T follicular helper cell (primary cell): ENCODE measurements around the gene HPSE2.
"Not testable (repeated sequence)": the region's sequence is repeated elsewhere in the genome, so short reads cannot be mapped to it uniquely, and the experiment has no call there.

Source experiments
- DNase-seq: peaks from one replicate; pipeline ENCODE4 v3.0.0-alpha.2; 2020; ENCODE audit warnings: low read depth

Gene HPSE2

GRCh38 chr10:98563811-98564210 lies 671.8 kb downstream of the HPSE2 start:
- DNase-seq, result no peak

DNA sequence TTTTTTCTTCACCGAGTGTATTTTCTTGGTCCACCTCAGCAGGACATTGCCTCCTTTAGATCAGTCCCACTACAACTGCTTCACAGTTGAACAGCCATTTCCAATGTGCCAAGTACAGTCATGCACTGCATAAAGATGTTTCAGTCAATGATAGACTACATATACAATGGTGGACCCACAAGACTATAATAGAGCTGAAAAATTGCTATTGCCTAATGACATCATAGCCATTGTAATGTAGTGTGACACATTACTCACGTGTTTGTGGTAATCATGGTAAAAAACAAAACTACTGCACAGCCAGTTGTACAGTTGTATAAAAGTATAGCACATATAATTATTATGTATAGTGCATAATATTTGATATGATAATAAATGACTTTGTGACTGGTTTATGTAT lies 675.1 kb downstream of the HPSE2 start:
- no peak for DNase-seq

DNA sequence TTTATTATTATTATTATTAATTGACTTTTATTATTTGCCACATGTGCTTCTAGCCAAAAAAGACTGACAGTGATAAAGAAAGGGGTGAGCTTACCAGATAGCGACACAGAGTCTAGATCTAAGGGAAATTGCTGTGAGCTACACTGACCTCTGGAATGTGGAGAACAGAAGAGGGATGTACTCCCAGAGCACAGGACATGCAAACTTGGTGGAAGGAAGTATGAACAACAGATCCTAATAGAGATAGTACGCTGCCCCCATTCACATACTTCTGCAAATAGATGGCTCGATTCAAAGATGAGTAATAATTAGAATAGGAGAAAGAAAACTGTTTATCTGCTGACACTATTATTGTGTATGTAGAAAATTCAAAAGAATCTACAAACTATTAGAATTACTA lies 679.6 kb downstream of the HPSE2 start:
- DNase-seq, result no peak

DNA sequence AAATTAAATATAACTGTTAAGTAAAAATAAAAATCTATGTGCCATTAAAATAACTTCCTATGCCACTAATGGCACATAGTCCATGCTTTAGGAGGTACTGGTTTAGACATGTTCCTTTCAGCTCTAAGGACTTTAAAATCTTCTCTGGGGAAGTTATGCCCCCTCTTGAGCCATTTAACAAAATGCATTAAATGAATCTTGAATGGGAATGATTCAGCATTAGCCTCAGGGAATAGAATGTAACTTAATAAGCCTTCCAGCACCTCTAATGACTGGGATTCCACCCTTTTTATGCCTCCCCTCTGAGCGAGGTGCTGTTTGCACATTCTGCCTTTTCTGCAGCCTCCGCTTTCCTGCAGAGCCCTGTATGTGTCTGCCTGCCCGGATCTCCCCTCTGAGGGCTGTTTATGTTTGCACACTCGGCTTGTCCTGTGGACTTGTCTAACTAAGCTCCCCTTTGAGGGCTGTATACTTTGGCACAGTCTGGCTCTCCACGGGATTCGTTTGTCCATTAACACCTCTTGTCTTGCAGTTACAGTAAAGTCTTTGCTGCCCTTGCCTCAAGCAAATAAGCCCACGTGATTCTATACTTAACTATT lies 680.5 kb downstream of the HPSE2 start:
- DNase-seq, result no peak

DNA sequence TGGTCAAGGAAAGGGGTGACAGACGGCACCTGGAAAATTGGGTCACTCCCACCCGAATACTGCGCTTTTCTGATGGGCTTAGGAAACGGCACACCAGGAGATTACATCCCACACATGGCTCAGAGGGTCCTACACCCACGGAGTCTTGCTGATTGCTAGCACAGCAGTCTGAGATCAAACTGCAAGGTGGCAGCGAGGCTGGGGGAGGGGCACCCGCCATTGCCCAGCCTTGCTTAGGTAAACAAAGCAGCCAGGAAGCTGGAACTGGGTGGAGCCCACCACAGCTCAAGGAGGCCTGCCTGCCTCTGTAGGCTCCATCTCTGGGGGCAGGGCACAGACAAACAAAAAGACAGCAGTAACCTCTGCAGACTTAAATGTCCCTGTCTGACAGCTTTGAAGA lies 694.1 kb downstream of the HPSE2 start:
- DNase-seq, result not testable (repeated sequence)

DNA sequence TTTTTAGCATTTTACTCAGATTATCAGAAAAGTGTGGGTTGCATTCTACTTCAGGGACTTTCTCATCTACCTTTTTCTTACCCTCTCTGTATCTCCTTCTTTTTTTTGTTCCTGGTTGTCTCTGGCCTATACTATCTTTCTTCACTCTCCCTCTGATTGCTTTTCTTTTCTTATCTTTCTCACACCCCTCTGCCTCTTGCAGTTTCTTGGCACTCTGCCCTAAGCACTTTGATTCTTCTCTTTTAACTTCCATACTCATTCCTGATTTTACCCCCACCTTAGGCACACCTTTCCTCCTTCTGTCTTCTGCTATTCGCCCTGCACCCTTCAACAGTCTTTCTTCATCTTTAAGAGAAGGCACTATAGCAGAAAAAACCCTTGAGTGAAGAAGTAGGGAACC lies 696.1 kb downstream of the HPSE2 start:
- DNase-seq, result no peak

DNA sequence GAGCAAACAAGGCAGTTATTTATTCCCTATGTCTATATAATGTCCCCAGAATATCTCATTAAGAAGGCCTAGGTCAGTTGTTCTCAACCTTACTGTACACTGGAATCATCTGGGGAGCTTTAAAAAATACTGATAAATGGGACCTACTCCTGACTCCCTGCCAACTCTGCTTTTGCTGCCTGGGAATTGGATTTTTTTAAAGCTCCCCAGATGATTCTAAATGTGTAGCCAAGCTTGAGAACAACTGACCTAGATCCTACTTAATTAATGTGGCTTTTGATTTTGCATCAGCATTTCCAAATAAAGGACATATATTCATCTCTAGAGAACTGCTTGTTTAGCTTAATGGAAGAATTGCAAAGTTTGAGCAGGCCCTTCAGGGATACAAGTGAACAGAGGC lies 697.2 kb downstream of the HPSE2 start:
- no peak for DNase-seq

DNA sequence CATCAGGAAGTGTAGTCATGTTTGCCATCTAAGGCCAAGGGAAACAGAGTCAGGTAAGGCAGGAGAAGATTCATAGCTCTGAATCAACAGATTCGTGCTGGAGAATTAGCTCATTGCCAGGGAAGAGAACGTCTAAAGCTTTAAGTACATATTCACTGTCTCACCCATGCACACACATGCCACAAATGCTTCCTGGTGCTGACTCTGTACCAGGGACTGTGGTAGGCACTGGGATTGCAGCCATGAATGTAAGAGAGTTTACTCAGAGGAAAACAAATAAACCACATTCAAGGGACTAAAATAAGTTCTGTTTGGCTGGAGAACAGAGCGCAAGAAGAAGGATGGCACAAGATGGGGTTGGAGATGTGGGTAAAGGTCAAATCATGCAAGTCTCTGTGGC lies 699.1 kb downstream of the HPSE2 start:
- DNase-seq, result no peak

DNA sequence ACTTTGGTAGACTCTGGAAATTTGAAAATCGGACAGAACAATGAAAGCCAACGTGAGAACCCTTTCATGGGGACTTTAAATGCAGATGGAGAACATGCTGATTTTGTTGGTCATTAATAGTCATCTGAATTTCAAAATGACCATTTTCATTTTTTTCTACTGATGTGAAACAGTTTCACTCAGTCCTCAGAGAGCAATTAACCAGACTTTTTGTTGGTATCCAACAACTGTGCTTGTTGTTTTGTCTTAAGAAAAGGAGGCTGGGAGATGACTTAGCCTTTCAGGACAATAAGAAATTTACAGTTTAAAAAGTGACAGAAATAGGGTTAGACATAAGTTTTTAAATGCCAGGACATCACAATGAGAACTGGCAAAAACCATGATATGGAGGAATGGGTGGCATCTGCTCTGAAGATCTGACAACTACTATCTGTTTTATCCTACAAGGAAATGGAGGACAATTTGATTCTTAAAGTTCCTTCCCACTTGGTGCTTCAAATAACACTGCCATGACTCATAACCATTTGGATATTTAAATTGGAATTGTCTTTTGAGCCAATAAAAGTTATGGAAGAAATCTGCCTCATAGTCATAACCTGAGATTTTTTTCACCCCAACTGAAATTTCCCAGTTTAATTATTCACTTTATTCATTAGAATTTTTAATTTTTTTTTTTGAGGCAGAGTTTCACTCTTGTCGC lies 701.8 kb downstream of the HPSE2 start:
- no peak for DNase-seq

- no peak for DNase-seq
Observed at GRCh38 chr10:98533241-98533640, 702.4 kb downstream of the HPSE2 start.

DNA sequence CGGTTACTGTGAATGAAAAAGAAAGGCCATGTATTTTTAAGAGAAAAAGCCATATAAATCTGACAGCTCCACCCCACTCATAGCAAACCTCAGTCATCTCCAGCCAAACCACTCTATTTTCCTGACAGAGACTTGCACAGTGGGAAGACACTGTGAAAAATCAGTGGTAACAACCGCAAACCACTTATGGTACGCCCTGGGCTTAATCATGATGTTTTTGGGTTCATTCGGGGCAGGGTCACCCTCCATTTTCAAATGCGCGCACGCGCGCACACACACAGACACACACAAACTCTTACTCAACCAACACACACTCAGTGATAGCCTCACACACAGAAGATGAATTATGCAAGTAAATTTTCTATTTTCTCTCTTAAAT lies 706.9 kb downstream of the HPSE2 start:
- DNase-seq, result no peak

- no peak for DNase-seq
Observed at GRCh38 chr10:98528166-98528804, 707.4 kb downstream of the HPSE2 start.

DNA sequence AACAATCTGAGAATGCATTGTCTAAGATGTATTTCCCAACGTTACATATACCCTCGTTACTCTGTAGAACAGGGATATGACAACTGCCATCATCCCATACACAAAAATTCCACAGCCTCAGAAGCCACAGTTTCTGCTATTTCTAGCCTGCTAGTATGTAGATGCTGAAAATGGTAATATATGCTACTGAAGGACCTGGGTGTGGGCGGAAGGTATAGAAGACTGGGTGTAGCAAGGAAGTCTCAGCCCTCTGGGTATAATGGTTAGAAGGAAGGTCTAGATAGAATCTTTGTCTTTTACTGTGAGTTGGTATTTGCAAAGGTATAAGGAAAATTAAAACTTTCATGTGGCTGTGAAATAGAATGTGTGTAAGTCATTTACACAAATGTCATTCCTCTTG lies 709.7 kb downstream of the HPSE2 start:
- DNase-seq, result no peak

DNA sequence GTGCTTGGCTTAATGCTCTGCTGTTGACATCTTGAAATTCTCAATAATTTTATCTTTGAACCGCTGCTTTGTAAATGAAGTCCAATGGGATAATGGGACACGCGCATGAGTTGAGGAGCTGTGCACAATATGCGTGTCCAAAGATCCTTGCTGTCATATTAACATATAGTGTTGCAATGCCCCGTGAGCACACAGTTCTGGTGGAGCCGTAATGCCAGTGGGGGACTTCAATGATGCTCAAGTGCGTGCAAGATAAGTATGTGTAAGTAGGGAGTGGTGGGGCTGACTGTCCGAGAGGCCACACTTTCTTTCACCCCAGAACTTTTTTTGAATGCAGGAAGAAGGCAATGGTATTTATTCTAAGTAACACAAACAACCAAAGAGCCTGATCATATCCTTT lies 711.5 kb downstream of the HPSE2 start:
- DNase-seq, result no peak

- DNase-seq, result no peak
Observed at GRCh38 chr10:98519841-98520240, 715.8 kb downstream of the HPSE2 start.

- DNase-seq, result no peak
Observed at GRCh38 chr10:98517672-98518071, 718.0 kb downstream of the HPSE2 start.

- no peak for DNase-seq
Observed at GRCh38 chr10:98516352-98516751, 719.3 kb downstream of the HPSE2 start.

DNA sequence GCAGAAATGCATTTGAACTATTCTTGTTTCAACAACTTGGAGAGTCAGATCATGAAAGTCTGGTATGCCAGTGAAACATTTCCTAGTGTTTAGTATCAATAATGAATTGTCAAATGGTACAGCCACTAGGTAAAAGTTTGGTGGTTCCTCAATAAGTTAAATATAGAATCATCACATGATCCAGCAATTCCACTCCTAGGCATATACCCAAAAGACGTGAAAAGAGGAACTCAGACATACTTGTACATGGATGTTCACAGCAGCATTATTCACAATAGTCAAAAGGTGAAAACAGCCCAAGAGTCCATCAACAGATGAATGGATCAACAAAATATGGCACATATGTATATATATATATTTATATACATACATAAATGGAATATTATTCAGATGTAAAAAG lies 721.9 kb downstream of the HPSE2 start:
- DNase-seq, result no peak

DNA sequence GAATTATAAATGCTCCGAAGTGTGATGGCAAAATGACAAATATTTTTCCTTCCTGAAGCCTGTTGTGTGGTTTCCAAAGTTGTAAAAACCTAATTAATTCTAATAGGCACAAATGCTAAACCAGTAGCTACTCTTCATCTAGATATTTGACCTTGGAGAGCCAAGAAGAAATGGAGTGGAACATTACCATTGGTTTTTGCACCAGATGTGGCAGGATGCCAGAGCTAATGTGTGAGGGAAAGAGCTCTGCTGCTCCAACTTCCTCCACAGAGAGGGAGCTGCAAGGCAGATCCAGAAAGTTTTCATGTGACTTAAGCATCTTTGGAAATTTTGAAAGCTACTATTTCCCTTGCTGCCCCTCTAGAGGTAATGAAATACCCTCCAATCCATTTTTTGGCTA lies 723.8 kb downstream of the HPSE2 start:
- no peak for DNase-seq

- DNase-seq, result no peak
Observed at GRCh38 chr10:98510412-98510995, 725.1 kb downstream of the HPSE2 start.

- DNase-seq, result no peak
Observed at GRCh38 chr10:98509745-98510144, 725.9 kb downstream of the HPSE2 start.

- DNase-seq, result not testable (repeated sequence)
Observed at GRCh38 chr10:98502535-98502934, 733.1 kb downstream of the HPSE2 start.

DNA sequence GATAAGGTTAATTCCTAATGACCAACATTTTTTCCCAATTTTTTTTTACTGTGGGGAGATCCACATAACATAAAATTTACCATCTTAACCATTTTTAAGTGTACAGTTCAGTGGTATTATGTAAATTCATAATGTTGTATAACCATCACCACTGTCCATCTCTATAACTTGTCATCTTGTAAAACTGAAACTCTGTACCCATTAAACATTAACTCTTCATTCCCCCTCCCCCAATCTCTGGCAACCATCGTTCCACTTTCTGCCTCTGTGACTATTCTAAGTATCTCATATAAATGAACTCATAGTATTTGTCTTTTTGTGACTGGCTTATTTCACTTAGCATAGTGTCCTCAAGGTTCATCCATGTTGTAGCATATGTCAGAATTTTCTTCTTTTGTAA lies 742.9 kb downstream of the HPSE2 start:
- no peak for DNase-seq
